Suppressor macrophage treated with lipopolysaccharide for 4 hours (primary cell): Measurements from ENCODE around the gene ISL1.

Experiments
- DNase-seq: peaks from one replicate; pipeline ENCODE4 v3.0.0-alpha.2; 2020

ISL1 gene

GRCh38 chr5:51383131-51384121 lies at the start of gene ISL1:
Gene ISL1 (plus strand): TSS chr5:51383448. CDS start chr5:51383672, 224 bp downstream.
- DNase-seq: no peak

DNA sequence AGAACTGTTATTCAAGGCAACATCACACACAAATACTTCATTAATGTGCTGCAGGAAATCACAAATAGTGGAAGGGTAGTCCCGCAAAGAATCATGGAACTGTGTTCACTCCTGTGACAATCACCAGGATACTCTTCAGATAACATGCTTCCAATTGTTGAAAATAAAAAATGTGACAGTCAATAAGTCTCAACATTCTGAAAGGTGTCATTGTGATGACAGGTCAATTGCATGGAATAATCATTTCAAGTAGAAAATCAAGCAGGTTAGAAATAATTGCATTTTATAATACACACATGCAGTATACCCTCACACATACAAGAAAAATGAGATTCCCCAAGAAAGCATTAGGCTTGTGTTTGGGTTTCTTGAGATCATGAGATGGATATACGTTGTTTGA lies 46.4 kb upstream of the ISL1 start:
- DNase-seq: no peak

DNA sequence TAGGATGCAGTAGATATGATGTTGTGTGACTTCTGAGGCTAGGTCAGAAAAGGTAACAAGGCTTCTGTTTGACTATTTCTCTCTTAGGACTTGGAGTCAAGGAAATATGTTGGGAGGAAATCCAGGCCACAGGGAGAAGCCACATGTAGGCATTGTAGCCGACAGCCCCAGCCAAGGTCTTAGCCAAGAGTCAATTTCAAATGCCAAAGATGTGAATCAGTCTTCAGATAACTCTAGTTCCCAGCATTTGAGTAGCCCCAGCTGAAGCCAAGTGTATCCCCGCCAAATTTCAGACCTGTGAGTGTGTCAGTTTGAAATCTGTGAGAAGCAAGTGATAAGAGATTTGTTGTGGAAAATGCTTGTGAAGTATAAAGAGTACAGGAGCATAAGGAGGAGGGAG lies 38.1 kb upstream of the ISL1 start:
- no peak for DNase-seq

GRCh38 chr5:51347157-51347556 lies 36.1 kb upstream of the ISL1 start:
- no peak for DNase-seq

DNA sequence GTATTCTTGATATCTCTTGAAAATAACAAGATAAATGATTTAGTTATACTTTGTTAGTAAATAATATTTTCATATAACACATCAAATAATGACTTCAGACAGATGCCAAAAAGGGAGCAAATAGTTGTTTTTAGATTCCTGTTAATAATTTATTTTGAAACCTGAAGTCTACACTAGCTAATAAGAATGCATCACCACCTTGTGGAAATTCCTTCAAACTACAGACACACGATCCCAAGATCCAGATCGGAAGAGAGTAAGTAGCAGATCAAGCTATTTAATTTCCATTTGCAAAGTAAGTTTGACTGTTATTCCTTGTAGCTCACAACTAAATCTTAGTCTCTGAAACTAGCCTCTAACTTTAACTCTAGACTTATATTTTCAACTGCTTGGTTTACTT lies 35.5 kb upstream of the ISL1 start:
- DNase-seq: no peak

DNA sequence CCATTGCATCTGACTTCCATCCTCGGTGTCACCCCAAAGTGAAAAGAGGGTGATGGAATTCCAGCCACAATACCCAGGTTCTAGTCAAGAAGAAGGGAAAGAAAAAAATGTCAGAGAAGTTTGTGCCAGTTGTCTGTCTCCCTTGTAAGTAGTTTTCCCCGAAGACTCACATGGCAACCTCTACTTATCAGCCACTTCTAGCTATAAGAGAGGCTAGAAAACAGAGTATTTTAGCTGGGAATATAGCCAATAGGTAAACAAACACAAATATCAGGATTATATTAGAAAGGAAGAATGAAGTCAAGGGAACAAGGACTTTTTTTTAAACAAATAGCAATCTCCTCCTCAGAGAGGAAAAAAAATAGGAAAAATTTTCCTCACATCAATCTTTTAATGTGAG lies 12.2 kb upstream of the ISL1 start:
- no peak for DNase-seq

- DNase-seq: no peak
Observed at GRCh38 chr5:51373880-51374523, 9.2 kb upstream of the ISL1 start.

GRCh38 chr5:51375084-51375483 lies 8.2 kb upstream of the ISL1 start:
- DNase-seq: no peak

- DNase-seq: no peak
Observed at GRCh38 chr5:51376509-51376908, 6.7 kb upstream of the ISL1 start.

DNA sequence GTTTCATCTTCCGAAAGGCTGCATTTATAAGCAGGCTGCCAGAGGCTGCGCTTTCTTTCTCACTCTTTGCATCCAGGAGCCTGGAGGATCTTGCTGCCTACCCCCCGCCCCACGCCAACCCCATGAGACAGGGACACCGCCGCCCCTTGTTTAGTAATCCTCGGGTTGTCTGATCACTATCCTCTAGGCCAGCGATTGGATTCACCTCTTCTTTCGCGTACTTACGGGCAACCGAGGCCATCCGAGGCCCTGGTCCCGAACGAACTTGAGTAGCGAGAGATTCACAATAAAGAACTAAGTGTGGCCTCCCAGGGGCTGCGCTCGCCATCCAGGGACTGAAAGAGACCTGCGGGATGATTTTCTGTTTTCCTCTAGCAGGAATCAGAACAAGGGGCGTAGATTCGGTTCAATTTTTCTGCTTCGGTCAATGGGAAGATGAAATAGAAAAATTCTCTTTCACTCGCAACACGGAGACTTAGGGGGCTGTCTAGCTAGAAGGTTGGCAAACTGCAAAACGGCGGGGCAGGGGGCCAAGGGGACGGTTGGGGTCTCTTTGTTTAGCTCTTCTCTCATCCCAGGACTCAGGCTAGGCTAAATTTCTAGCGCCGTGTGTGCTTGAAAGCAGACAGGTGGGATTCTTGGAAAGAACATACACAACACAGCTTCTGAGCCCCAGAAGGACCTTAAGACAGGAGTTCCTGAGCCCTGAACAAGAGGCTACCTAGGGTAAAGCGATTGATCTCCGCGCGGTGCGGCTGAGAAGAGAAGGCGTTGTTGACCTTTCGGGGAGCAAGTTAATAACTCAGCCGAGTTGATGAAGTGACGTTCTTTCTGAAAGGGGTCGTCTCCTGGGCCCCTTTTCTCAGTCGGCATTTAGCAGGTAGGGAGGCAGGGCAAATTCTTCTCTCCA lies 5.8 kb upstream of the ISL1 start:
- no peak for DNase-seq

GRCh38 chr5:51378061-51378409 lies 5.2 kb upstream of the ISL1 start:
- DNase-seq: no peak

DNA sequence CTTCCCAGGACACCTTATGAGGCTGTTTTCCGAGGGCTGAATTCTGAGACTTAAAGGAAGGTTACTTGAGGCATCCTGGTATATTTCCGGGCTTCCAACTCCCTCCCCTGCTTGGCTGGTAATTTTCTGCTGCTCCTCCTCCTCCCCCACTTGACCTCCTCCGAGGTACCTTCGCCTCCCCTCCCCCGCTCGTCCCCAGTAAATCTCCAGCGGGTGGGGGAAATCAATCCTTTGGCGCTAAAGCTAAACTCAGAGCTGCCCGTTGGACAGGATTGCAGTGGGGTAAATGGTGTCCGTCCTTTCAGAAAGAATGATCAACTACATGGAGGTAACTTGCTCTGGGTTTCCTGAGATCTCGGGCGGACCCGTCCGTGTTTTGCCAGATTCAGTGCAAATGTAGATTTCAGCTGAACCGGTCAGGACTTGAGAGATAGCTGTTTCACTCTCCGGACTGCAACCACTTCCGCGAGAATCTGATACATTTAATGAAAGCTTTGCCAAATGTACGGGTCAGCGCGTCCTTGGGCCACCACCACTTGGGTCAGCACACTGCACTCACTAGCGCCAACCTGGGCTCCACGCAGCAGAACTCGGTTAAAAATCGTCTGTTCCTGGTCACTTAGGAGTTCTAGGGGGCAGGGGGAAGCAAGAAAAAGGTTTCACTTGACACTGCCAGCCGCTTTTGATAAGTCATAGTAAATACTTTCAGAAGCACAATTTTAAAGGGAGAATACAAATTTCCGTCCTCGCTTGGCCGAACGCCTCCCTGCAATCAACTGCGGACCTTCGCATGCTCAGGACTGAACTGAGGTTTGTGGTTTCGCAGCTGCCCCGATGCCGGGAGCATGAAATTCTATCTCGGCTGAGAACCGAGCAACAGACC lies 4.6 kb upstream of the ISL1 start:
- no peak for DNase-seq

DNA sequence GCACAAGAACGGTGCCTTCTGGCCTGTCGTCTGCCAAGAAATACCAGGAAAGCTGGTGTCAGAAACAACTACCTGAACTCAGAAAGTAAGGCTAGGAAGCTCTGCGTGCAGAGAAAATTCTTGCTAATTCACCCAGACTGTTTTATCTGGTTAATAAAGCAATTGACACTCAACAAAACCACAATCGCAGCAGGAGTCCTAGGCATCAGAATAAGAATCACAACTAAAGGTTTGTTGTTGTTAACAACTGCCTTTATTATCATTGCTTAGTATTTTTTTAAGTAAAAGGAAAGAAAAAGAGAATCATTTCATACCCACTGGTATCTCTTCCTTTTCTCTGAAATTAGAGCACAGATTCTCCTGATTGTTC lies 3.9 kb upstream of the ISL1 start:
- no peak for DNase-seq

DNA sequence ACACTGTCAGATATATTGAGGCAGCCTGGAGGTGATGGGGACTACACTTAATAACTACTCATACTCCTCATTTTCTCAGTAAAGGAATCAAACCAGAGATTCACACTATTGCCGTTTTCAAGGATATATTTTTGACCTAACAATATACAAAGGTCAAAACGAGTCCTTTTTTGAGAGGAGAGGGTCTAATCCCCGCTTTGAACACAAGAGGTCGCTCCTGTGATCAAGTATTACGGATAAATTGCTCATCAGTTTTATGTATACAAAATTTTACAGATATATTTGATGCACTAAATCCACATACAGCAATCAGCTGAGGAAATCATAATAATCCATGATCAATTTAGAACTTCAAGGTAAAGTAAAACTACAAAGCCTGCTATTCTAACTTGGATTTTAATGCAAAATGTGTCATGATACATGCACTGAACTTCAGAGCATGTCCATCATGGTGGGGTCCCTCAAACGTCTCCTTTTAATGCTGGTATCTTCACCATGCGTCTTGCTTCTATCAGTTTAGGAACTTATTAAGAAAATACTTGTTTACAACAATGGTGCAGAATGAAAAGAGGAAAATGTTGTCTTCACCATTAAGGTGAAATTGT lies 2.5 kb upstream of the ISL1 start:
- DNase-seq: peak; percentile 17

DNA sequence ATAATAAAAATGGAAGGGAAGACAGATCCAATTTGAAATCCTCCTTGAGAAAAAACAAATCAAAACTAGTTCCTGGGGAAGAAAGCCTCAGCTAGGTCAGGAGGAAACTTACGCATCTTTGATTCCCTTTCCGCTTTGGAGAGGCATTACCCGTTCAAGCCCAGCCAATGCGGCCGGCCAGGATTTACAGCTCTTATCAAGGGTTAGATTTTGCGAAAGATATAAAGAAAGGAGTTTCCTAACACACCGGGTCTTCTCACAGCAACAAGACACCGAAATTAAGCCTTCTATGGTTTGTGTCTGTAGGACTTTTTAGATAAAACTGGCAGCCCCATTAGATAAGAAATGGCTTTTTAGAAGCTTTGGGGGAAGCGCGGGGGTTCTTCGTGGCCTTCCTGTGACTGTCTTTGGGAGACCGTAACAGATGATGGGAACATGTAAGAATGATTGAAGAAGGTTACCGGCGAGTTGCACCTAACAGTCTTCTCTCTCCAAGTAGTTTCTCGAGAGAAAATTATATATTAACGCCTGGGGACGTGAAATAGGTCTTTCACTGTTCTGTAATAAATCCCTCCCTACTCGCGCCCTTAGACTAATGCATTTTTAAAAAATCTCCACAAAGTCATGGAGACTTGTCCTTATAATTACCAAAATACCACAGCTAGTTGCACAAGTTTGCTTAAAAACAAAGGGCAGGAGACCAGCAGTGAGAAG lies 1.3 kb upstream of the ISL1 start:
- no peak for DNase-seq

- DNase-seq: no peak
Observed at GRCh38 chr5:51382521-51383130, 622 bp upstream of the ISL1 start.

GRCh38 chr5:51384281-51384840 lies 1.1 kb downstream of the ISL1 start:
- DNase-seq: no peak

DNA sequence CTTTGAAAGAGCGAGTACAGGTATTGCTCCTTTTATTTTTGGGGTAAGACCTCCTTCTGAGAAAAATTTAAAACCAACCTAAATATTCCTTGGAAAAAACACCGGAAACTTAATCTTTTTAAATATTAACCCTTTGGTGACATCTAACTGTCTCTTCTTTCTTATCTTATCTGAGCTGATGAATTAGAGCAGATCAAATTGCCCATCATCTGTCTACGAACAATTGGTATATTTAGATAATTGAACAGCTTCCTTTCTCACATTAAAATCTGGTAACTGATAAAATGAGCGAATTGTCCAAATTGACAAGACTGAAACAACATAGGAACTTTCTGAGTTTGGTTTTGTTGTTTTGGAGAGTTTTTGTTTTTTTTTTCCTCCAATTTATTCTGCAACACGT lies 2.0 kb downstream of the ISL1 start:
- no peak for DNase-seq

- no peak for DNase-seq
Observed at GRCh38 chr5:51386916-51387883, 4.0 kb downstream of the ISL1 start.
